Measurements from ENCODE around the gene FAM72A. TPM values are rescaled to one million over a fixed set of nuclear protein-coding genes. Genes with fewer than 3 reads are reported as not detected.

FAM72A gene
- total RNA-seq = 3.8 TPM

GRCh38 chr1:206202789-206203363 is at the start of gene FAM72A:
Gene FAM72A, minus strand, starts transcription at chr1:206202839. Its CDS starts 814 bp downstream, at chr1:206202025.

GRCh38 chr1:206203364-206204158 is 922 bp upstream of the FAM72A start, which contains the start of gene SRGAP2:
Gene SRGAP2, plus strand, starts transcription at chr1:206203541. Its CDS starts 2,430 bp downstream, at chr1:206205971.

Other genes with a start within 250 kb of the FAM72A start
- gene RAB7B, start 199.4 kb downstream of the FAM72A start, total RNA-seq = 0.31 TPM
- gene CTSE, start 178.9 kb downstream of the FAM72A start, total RNA-seq = not detected
- not detected for gene RHEX, start 149.7 kb downstream of the FAM72A start, total RNA-seq
- gene AVPR1B, start 85.5 kb downstream of the FAM72A start, total RNA-seq = not detected
- gene SRGAP2, start 702 bp upstream of the FAM72A start, total RNA-seq = 222 TPM